ENCODE measurements around the gene PLA2G6. TPM values are rescaled to one million over a fixed set of nuclear protein-coding genes. Genes with fewer than 3 reads are reported as not detected.

Gene PLA2G6
- total and polyA plus RNA-seq, 2 of the 13 experiments (the other 11 are each of a cell fraction or from before 2014, with no cell fraction given) = 4.8 to 11.5 TPM

DNA sequence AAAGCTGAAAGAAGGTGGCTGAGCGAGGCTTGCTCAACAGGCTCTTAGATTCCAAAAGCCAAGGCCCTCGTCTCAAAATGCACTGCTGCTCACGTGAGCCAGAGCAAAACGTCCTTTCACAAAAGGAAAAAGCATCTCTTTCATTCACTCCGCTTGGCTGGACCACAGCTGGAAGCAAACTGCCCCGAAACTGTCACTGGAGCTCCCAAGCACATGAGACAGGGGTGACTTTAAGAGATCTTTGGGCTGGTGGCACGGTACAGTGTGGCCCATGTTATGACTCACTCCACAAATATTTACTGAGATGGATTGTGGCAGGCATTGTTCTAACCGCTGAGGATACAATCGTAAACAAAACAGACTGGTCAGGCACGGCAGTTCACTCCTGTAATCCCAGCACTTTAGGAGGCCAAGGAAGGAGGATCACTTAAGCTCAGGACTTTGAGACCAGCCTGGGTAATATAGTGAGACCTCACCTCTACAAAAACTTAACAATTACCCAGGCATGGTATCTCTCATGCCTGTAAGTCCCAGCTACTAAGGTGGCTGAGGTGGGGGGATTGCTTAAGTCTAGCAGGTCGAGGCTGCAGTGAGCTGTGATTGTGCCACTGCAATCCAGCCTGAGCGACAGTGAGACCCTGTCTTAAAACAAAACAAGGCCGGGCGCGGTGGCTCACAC is 3.6 kb downstream of the PLA2G6 start (continued):
- TF ChIP-seq RBM39 (IDR thresholded peaks at IDR 0.05; ENCODE audit: low read depth, low read length, poor library complexity, severe bottlenecking) (no peak), ZBTB7A (CRISPR knock-in tag; IDR thresholded peaks at IDR 0.05) (no peak; the same call in 1 of the 2 replicates), ZNF331 (CRISPR knock-in tag; IDR thresholded peaks at IDR 0.05) (peak; percentile 82), ZNF879 (CRISPR knock-in tag; IDR thresholded peaks at IDR 0.05) (no peak), ZNF124 (CRISPR knock-in tag; IDR thresholded peaks at IDR 0.05) (no peak), ZNF629 (CRISPR knock-in tag; conservative IDR thresholded peaks at IDR 0.05) (no peak), ZNF674 (CRISPR knock-in tag; IDR thresholded peaks at IDR 0.05; ENCODE audit: low read depth) (no peak), SNAPC2 (CRISPR knock-in tag; IDR thresholded peaks at IDR 0.05) (no peak), ZNF652 (CRISPR knock-in tag; IDR thresholded peaks at IDR 0.05; ENCODE audit: borderline replicate concordance, low read depth) (no peak), RORA (CRISPR knock-in tag; IDR thresholded peaks at IDR 0.05) (no peak), ZNF556 (CRISPR knock-in tag; IDR thresholded peaks at IDR 0.05; ENCODE audit: borderline replicate concordance) (no peak), ZNF572 (CRISPR knock-in tag; IDR thresholded peaks at IDR 0.05) (no peak), RXRA (CRISPR knock-in tag; IDR thresholded peaks at IDR 0.05) (no peak), TBX3 (IDR thresholded peaks at IDR 0.05; ENCODE audit: borderline replicate concordance) (no peak; the same call in 1 of the 2 replicates), AGO2 (optimal IDR thresholded peaks at IDR 0.05; ENCODE audit: low read depth, low read length) (no peak)
- TF ChIP-seq, protein P1, sequence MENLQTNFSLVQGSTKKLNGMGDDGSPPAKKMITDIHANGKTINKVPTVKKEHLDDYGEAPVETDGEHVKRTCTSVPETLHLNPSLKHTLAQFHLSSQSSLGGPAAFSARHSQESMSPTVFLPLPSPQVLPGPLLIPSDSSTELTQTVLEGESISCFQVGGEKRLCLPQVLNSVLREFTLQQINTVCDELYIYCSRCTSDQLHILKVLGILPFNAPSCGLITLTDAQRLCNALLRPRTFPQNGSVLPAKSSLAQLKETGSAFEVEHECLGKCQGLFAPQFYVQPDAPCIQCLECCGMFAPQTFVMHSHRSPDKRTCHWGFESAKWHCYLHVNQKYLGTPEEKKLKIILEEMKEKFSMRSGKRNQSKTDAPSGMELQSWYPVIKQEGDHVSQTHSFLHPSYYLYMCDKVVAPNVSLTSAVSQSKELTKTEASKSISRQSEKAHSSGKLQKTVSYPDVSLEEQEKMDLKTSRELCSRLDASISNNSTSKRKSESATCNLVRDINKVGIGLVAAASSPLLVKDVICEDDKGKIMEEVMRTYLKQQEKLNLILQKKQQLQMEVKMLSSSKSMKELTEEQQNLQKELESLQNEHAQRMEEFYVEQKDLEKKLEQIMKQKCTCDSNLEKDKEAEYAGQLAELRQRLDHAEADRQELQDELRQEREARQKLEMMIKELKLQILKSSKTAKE (CRISPR knock-in tag; IDR thresholded peaks at IDR 0.05; ENCODE audit: borderline replicate concordance) = 0 out of 2 replicates have a peak, but pooled peaks have one; percentile 39
- TF ChIP-seq, protein P2, sequence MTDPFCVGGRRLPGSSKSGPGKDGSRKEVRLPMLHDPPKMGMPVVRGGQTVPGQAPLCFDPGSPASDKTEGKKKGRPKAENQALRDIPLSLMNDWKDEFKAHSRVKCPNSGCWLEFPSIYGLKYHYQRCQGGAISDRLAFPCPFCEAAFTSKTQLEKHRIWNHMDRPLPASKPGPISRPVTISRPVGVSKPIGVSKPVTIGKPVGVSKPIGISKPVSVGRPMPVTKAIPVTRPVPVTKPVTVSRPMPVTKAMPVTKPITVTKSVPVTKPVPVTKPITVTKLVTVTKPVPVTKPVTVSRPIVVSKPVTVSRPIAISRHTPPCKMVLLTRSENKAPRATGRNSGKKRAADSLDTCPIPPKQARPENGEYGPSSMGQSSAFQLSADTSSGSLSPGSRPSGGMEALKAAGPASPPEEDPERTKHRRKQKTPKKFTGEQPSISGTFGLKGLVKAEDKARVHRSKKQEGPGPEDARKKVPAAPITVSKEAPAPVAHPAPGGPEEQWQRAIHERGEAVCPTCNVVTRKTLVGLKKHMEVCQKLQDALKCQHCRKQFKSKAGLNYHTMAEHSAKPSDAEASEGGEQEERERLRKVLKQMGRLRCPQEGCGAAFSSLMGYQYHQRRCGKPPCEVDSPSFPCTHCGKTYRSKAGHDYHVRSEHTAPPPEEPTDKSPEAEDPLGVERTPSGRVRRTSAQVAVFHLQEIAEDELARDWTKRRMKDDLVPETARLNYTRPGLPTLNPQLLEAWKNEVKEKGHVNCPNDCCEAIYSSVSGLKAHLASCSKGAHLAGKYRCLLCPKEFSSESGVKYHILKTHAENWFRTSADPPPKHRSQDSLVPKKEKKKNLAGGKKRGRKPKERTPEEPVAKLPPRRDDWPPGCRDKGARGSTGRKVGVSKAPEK (CRISPR knock-in tag; IDR thresholded peaks at IDR 0.05; ENCODE audit: borderline replicate concordance) = no peak
- TF ChIP-seq, protein P3, sequence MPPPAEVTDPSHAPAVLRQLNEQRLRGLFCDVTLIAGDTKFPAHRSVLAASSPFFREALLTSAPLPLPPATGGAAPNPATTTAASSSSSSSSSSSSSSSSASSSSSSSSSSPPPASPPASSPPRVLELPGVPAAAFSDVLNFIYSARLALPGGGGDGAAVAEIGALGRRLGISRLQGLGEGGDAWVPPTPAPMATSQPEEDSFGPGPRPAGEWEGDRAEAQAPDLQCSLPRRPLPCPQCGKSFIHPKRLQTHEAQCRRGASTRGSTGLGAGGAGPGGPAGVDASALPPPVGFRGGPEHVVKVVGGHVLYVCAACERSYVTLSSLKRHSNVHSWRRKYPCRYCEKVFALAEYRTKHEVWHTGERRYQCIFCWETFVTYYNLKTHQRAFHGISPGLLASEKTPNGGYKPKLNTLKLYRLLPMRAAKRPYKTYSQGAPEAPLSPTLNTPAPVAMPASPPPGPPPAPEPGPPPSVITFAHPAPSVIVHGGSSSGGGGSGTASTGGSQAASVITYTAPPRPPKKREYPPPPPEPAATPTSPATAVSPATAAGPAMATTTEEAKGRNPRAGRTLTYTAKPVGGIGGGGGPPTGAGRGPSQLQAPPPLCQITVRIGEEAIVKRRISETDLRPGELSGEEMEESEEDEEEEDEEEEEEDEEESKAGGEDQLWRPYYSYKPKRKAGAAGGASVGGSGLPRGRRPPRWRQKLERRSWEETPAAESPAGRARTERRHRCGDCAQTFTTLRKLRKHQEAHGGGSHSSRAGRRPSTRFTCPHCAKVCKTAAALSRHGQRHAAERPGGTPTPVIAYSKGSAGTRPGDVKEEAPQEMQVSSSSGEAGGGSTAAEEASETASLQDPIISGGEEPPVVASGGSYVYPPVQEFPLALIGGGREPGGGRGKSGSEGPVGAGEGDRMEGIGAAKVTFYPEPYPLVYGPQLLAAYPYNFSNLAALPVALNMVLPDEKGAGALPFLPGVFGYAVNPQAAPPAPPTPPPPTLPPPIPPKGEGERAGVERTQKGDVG (CRISPR knock-in tag; IDR thresholded peaks at IDR 0.05; ENCODE audit: borderline replicate concordance) = 0 out of 2 replicates have a peak, but pooled peaks have one; percentile 45
